SK-N-SH (cell line): Measurements from ENCODE around the gene ADAMTS16. TPM values are rescaled to one million over a fixed set of nuclear protein-coding genes. Genes with fewer than 3 reads are reported as not detected.

Experiments used
- CTCF ChIA-PET: fragments of 300-600, 350-600 bp; formaldehyde crosslinking; extraction: SDS; loops from one replicate; lab custom pipeline; 2021; lab: Yijun Ruan, JAX
- POLR2A ChIA-PET: fragments of 350-600 bp; sonication (Branson Sonifier 250); formaldehyde crosslinking; extraction: SDS; loops from one replicate; lab custom pipeline; 2020; ENCODE audit warnings: antibody characterized with exemption, inconsistent platforms; lab: Yijun Ruan, JAX
- DNase-seq: peaks from one replicate; pipeline ENCODE4 v3.0.0; 2012
- H2AFZ ChIP-seq: fragments of 200-600 bp; sonication (generic); 2 replicates; pipeline ENCODE4 v1.8.1; 2016; ENCODE audit warnings: antibody characterized with exemption, mild to moderate bottlenecking, low read depth
- H3F3A ChIP-seq: fragments of 200-600 bp; sonication (generic); replicated peaks from 2 replicates; pipeline ENCODE3; 2016; ENCODE audit warnings: antibody characterized with exemption, mild to moderate bottlenecking; ENCODE audit not compliant: insufficient read depth
- H3K27ac ChIP-seq, 2 experiments: fragments of 200-500 bp in 1 of 2; fragments of 200-600 bp in 1 of 2; sonication (Bioruptor generic) in 1 of 2; sonication (generic), shearing (Covaris generic) in 1 of 2; 2 replicates each; pipeline versions ENCODE4 v1.5.1 to v1.6.1; 2014 to 2016; ENCODE audit warnings: low read depth in 2 of 2, inconsistent platforms in 1 of 2, low read length in 1 of 2, mild to moderate bottlenecking in 1 of 2, mixed read lengths in 1 of 2
- H3K27me3 ChIP-seq: fragments of 200-600 bp; sonication (generic), shearing (Covaris generic); 2 replicates; pipeline ENCODE4 v1.6.1; 2016; ENCODE audit warnings: mixed run types; ENCODE audit not compliant: insufficient read depth
- H3K36me3 ChIP-seq, 2 experiments: fragments of 200-500 bp in 1 of 2; fragments of 200-600 bp in 1 of 2; sonication (Bioruptor generic) in 1 of 2; sonication (generic) in 1 of 2; replicated peaks in 1 of 2; 2 replicates each; pipeline versions ENCODE3 to v1.5.1; 2014 to 2016; ENCODE audit warnings: low read length in 1 of 2, mild to moderate bottlenecking in 1 of 2; ENCODE audit not compliant: insufficient read depth in 2 of 2, control insufficient read depth in 1 of 2
- H3K4me1 ChIP-seq, 2 experiments: fragments of 200-500 bp in 1 of 2; fragments of 200-600 bp in 1 of 2; sonication (Bioruptor generic) in 1 of 2; sonication (generic), shearing (Covaris generic) in 1 of 2; 2 replicates each; pipeline versions ENCODE4 v1.5.1 to v1.6.1; 2014 to 2016; ENCODE audit warnings: low read depth in 1 of 2, low read length in 1 of 2, mixed run types in 1 of 2; ENCODE audit not compliant: insufficient read depth in 2 of 2, control insufficient read depth in 1 of 2
- H3K4me2 ChIP-seq: fragments of 200-600 bp; sonication (generic), shearing (Covaris generic); 2 replicates; pipeline ENCODE4 v1.6.1; 2017; ENCODE audit warnings: mixed run types
- H3K4me3 ChIP-seq, 2 experiments: fragments of 200-500 bp in 1 of 2; fragments of 200-600 bp in 1 of 2; sonication (Bioruptor generic) in 1 of 2; sonication (generic), shearing (Covaris generic) in 1 of 2; 2 replicates each; pipeline versions ENCODE4 v1.5.1 to v1.8.1; 2014 to 2016; ENCODE audit warnings: low read depth in 2 of 2, inconsistent platforms in 1 of 2, low read length in 1 of 2, mild to moderate bottlenecking in 1 of 2, mixed read lengths in 1 of 2, moderate library complexity in 1 of 2
- H3K79me2 ChIP-seq: fragments of 200-600 bp; sonication (generic); 2 replicates; pipeline ENCODE4 v1.8.1; 2017; ENCODE audit warnings: mild to moderate bottlenecking; ENCODE audit not compliant: insufficient read depth
- H3K9ac ChIP-seq: fragments of 200-600 bp; sonication (generic); 2 replicates; pipeline ENCODE4 v1.6.1; 2017; ENCODE audit warnings: mixed run types
- H3K9me2 ChIP-seq: fragments of 200-600 bp; sonication (generic); 2 replicates; pipeline ENCODE4 v1.6.1; 2017; ENCODE audit warnings: mixed run types
- H3K9me3 ChIP-seq: fragments of 200-600 bp; sonication (generic); 2 replicates; pipeline ENCODE4 v1.6.1; 2017; ENCODE audit warnings: mixed run types, mild to moderate bottlenecking, moderate library complexity
- H4K20me1 ChIP-seq: fragments of 200-600 bp; sonication (generic); 2 replicates; pipeline ENCODE4 v1.6.1; 2017; ENCODE audit warnings: mild to moderate bottlenecking, mixed run types; ENCODE audit not compliant: insufficient read depth
- ELF1 ChIP-seq: IDR thresholded peaks from 2 replicates; pipeline ENCODE4 v1.4.0; 2012
- EP300 ChIP-seq, 2 experiments: IDR thresholded peaks; 2 replicates each; pipeline versions ENCODE4 v1.4.0 to v1.6.1; 2012; ENCODE audit warnings: borderline replicate concordance in 1 of 2, low read depth in 1 of 2, low read length in 1 of 2
- FOSL2 ChIP-seq: IDR thresholded peaks from 2 replicates; pipeline ENCODE4 v1.4.0; 2012; ENCODE audit warnings: low read depth, mild to moderate bottlenecking, moderate library complexity, borderline replicate concordance
- GABPA ChIP-seq: IDR thresholded peaks from 2 replicates; pipeline ENCODE4 v1.4.0; 2012; ENCODE audit warnings: low read depth, mild to moderate bottlenecking
- GATA2 ChIP-seq: sonication (generic); formaldehyde crosslinking; IDR thresholded peaks from 2 replicates; pipeline ENCODE4 v1.5.0; 2020; ENCODE audit warnings: mild to moderate bottlenecking, missing genetic modification reagents
- JUND ChIP-seq: IDR thresholded peaks from 2 replicates; pipeline ENCODE4 v1.4.0; 2012
- NRF1 ChIP-seq: IDR thresholded peaks from 2 replicates; pipeline ENCODE4 v1.6.1; 2012; ENCODE audit warnings: low read depth, mild to moderate bottlenecking, low read length
- RCOR1 ChIP-seq: fragments of 150-350 bp; IDR thresholded peaks from 2 replicates; pipeline ENCODE4 v1.6.1; 2017; ENCODE audit warnings: antibody characterized with exemption, low read length
- SIN3A ChIP-seq: IDR thresholded peaks from 2 replicates; pipeline ENCODE4 v1.6.1; 2012; ENCODE audit warnings: low read depth, mild to moderate bottlenecking, low read length, moderate library complexity, borderline replicate concordance
- TAF1 ChIP-seq: IDR thresholded peaks from 2 replicates; pipeline ENCODE4 v1.6.1; 2012; ENCODE audit warnings: low read depth, mild to moderate bottlenecking, low read length, moderate library complexity, borderline replicate concordance
- TEAD4 ChIP-seq: IDR thresholded peaks from 2 replicates; pipeline ENCODE4 v1.4.0; 2012; ENCODE audit warnings: mild to moderate bottlenecking, borderline replicate concordance; ENCODE audit not compliant: insufficient read depth
- YY1 ChIP-seq: IDR thresholded peaks from 2 replicates; pipeline ENCODE4 v1.4.0; 2012; ENCODE audit warnings: low read depth, mild to moderate bottlenecking
- WGBS: methylation state at CpG from one replicate; pipeline ENCODE4 v1.1.6; 2017; ENCODE audit warnings: low lambda C conversion rate; 5-methylcytosine and 5-hydroxymethylcytosine counted together
- polyA plus RNA-seq, 3 experiments: library from polyadenylated mRNA; depleted of rRNA; stranded (reverse); fragments of >200 nt; gene quantifications; 2 replicates each; pipeline ENCODE4 v1.2.3, GENCODE V29; 2012
- TF ChIP-seq, protein P1 (sequence below): IDR thresholded peaks from 2 replicates; pipeline ENCODE4; 2012
- TF ChIP-seq, protein P2 (sequence below): IDR thresholded peaks from 2 replicates; pipeline ENCODE4 v1.4.0; 2012; ENCODE audit warnings: low read depth, borderline replicate concordance

ADAMTS16 gene
- polyA plus RNA-seq, 1 of the 3 experiments (the other 2 are of a cell fraction): not detected

DNA sequence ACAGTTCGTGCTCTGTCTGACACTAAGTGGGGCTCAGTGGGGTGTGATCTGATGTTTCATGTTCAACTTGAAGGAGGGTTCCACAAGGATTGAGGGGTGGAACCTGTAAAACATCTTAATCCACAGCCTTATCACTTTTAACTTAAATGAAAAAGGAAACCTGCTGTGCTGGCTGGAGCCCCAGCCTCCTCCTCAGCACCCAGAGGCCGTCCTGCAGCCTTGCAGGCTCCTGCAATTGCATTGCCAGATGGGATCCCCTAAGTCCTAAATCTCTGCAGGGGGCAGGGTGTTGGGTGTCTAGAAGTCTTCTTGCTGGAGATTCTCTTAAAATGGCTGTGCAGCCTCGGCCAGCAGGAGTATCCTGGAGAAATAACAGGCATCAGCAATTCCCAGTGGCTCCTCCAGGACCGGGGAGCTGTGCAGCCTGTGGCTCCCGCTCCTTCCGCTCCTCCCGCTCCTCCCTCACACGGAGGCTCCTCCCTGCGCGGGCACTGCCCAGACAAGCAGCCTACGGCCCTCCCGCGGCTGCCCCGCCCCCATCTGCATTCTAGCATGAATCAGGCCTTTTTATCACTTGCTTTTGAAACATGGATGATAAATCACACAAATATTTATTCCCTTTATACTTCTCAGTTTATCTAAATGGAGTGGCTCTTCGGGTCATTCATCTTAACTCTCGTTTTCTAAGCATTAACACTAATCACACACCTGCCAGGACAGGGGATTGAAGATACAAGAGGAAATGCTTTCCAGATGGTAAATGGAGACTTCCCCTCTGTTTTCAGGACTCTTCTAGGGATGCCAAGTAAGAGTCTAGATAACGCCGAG is 131.0 kb downstream of the ADAMTS16 start (continued):
- TF ChIP-seq SIN3A: no peak
- peak; percentile 70; the same call in 1 of the 2 replicates for TF ChIP-seq TEAD4
- 0 out of 2 replicates have a peak, but pooled peaks have one; percentile 8 for TF ChIP-seq ELF1
- TF ChIP-seq, protein P1, sequence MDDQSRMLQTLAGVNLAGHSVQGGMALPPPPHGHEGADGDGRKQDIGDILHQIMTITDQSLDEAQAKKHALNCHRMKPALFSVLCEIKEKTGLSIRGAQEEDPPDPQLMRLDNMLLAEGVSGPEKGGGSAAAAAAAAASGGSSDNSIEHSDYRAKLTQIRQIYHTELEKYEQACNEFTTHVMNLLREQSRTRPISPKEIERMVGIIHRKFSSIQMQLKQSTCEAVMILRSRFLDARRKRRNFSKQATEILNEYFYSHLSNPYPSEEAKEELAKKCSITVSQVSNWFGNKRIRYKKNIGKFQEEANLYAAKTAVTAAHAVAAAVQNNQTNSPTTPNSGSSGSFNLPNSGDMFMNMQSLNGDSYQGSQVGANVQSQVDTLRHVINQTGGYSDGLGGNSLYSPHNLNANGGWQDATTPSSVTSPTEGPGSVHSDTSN: peak; percentile 32
- peak; percentile 46; the same call in 1 of the 2 replicates for TF ChIP-seq YY1
- no peak for TF ChIP-seq RCOR1
- peak; percentile 71 for TF ChIP-seq JUND
- TF ChIP-seq, protein P2, sequence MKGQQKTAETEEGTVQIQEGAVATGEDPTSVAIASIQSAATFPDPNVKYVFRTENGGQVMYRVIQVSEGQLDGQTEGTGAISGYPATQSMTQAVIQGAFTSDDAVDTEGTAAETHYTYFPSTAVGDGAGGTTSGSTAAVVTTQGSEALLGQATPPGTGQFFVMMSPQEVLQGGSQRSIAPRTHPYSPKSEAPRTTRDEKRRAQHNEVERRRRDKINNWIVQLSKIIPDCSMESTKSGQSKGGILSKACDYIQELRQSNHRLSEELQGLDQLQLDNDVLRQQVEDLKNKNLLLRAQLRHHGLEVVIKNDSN: 0 out of 2 replicates have a peak, but pooled peaks have one; percentile 11
- peak in 1 of 2 experiments; percentile 52; a peak in 1 of 4 replicates for TF ChIP-seq EP300 (IDR thresholded peaks at IDR 0.05; ENCODE audit: borderline replicate concordance in 1 of 2, low read depth in 1 of 2, low read length in 1 of 2)
- TF ChIP-seq FOSL2: peak; percentile 51; the same call in 1 of the 2 replicates
- TF ChIP-seq TAF1: no peak

DNA sequence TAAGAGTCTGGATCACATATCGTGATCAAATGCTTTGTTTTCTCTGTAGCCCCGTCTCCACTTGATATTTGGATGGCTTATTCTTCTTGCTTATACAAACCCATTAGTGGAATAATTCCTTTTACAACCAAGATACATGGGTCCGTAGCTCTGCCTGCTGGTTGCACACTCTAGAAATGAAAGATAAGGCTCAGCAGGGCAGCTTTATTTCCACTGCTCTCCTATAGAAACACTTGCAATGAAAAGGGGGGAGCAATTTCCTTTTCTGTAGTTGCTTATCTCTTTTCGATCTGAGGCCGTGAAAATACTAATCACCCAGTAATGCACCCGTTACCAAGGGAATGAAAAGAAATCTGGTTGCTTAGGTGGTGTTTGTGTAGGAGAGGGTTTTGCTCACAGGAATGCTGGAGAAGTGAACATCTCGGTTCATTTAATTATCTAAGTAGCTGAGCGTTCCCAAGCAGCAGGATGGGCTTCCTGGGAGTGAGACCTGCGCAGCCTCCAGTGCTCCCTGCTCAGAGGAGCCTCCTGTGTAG is 131.7 kb downstream of the ADAMTS16 start:
- peaks cover 4 to 8% of the 10 kb centered on the region in 2 experiments; a peak in 3 of 4 replicates for H3K4me1 ChIP-seq
- DNase-seq: peak; percentile 44
- H3K9me2 ChIP-seq: no peaks in the 10 kb centered on the region
- WGBS: 12% methylated on average over 9 of the region's 9 CpGs
- TF ChIP-seq GATA2 (CRISPR knock-in tag) (peak; percentile 52; the same call in 1 of the 2 replicates), NRF1 (peak; percentile 53), FOSL2 (peak; percentile 5; the same call in 1 of the 2 replicates), EP300 (IDR thresholded peaks at IDR 0.05; ENCODE audit: borderline replicate concordance in 1 of 2, low read depth in 1 of 2, low read length in 1 of 2) (0 out of 4 replicates have a peak, but pooled peaks of 1 of the 2 experiments have one; percentile 2), GABPA (no peak), YY1 (0 out of 2 replicates have a peak, but pooled peaks have one; percentile 1)
- TF ChIP-seq, all 33 proteins: peak for 5
- Histone ChIP-seq H3K36me3 (no peaks in the 10 kb centered on the region), H3K27ac (peak overlapping the region; percentile 91 to 96), H3F3A (peaks cover 28% of the 10 kb centered on the region), H3K9me3 (no peaks in the 10 kb centered on the region), H3K79me2 (no peaks in the 10 kb centered on the region), H3K27me3 (no peaks in the 10 kb centered on the region), H3K9ac (peak overlapping the region; percentile 72), H4K20me1 (no peaks in the 10 kb centered on the region), H3K4me2 (peak overlapping the region; percentile 81), H2AFZ (peak overlapping the region; percentile 64), H3K4me3 (peak overlapping the region; percentile 40 to 56)
- ChIA-PET CTCF (interaction anchor here (0.9 to 1.5 kb wide), 4 partner anchors 69 to 131 kb away, joined by 3 to 5 read pairs (median 3); no protein-coding TSS in a partner anchor), POLR2A (no interaction called here)
